ENCODE data around the gene PPIE.

- TF ChIP-seq CTCF (IDR thresholded peaks at IDR 0.05): no peak
- TF ChIP-seq EZH2 (IDR thresholded peaks at IDR 0.05; ENCODE audit: borderline replicate concordance, insufficient read depth, low read depth, low read length, poor library complexity, severe bottlenecking): no peak
These were observed 17.0 kb upstream of the PPIE start for GRCh38 chr1:39721664-39722063.

Data from B cell (primary cell).